SK-N-SH treated with all-trans-retinoic acid at 6 μM for 48 hours (cell line): ENCODE measurements around the gene ADARB2.

Source experiments
- ARNTL ChIP-seq: fragments of 450-650 bp; formaldehyde crosslinking; IDR thresholded peaks from 2 replicates; pipeline ENCODE4 v1.5.0; 2020; ENCODE audit warnings: low read depth, mild to moderate bottlenecking, moderate library complexity, borderline replicate concordance
- CSDC2 ChIP-seq: fragments of 250-450 bp; sonication (Bioruptor Pico); IDR thresholded peaks from 2 replicates; pipeline ENCODE4 v1.5.0; 2020; ENCODE audit warnings: mild to moderate bottlenecking, moderate library complexity
- CSRNP3 ChIP-seq: fragments of 250-450 bp; sonication (Bioruptor Pico); IDR thresholded peaks from 2 replicates; pipeline ENCODE4 v1.5.1; 2021; ENCODE audit warnings: mild to moderate bottlenecking, moderate library complexity
- POU6F1 ChIP-seq: fragments of 250-450 bp; sonication (Bioruptor Pico); IDR thresholded peaks from 2 replicates; pipeline ENCODE4 v1.8.0; 2021; ENCODE audit warnings: low read depth, mild to moderate bottlenecking, moderate library complexity, borderline replicate concordance
- PPARA ChIP-seq: fragments of 250-450 bp; sonication (Bioruptor Pico); IDR thresholded peaks from 2 replicates; pipeline ENCODE4 v1.5.0; 2020; ENCODE audit warnings: mild to moderate bottlenecking, borderline replicate concordance
- RARB ChIP-seq: fragments of 250-450 bp; sonication (Bioruptor Pico); IDR thresholded peaks from 2 replicates; pipeline ENCODE4 v1.8.0; 2021; ENCODE audit warnings: mild to moderate bottlenecking, moderate library complexity
- TOX ChIP-seq: fragments of 250-450 bp; sonication (Bioruptor Pico); IDR thresholded peaks from 2 replicates; pipeline ENCODE4 v1.8.0; 2021; ENCODE audit warnings: mild to moderate bottlenecking, moderate library complexity, borderline replicate concordance
- ZFP3 ChIP-seq: fragments of 250-450 bp; sonication (Bioruptor Pico); IDR thresholded peaks from 2 replicates; pipeline ENCODE4 v1.5.0; 2020; ENCODE audit warnings: mild to moderate bottlenecking, moderate library complexity
- ZFP30 ChIP-seq: fragments of 450-650 bp; formaldehyde crosslinking; IDR thresholded peaks from 2 replicates; pipeline ENCODE4 v1.5.0; 2022; ENCODE audit warnings: mild to moderate bottlenecking, moderate library complexity
- ZNF8 ChIP-seq: fragments of 450-650 bp; formaldehyde crosslinking; IDR thresholded peaks from 2 replicates; pipeline ENCODE4 v1.5.0; 2020; ENCODE audit warnings: mild to moderate bottlenecking, moderate library complexity
- TF ChIP-seq, protein P1 (sequence below): fragments of 250-450 bp; sonication (Bioruptor Pico); IDR thresholded peaks from 2 replicates; pipeline ENCODE4 v1.5.0; 2020; ENCODE audit warnings: mild to moderate bottlenecking, moderate library complexity
- TF ChIP-seq, protein P2 (sequence below): fragments of 250-450 bp; sonication (Bioruptor Pico); IDR thresholded peaks from 2 replicates; pipeline ENCODE4 v1.8.0; 2020; ENCODE audit warnings: mild to moderate bottlenecking, moderate library complexity, borderline replicate concordance

GRCh38 chr10:1712944-1713671 lies 24.2 kb downstream of the ADARB2 start:
- TF ChIP-seq ZFP3 (no peak), ZFP30 (CRISPR knock-in tag) (no peak), POU6F1 (no peak), CSDC2 (CRISPR knock-in tag) (no peak), TOX (CRISPR knock-in tag) (no peak), RARB (CRISPR knock-in tag) (no peak), ARNTL (no peak), PPARA (CRISPR knock-in tag) (no peak), ZNF8 (no peak), CSRNP3 (no peak)
- TF ChIP-seq, protein P1, sequence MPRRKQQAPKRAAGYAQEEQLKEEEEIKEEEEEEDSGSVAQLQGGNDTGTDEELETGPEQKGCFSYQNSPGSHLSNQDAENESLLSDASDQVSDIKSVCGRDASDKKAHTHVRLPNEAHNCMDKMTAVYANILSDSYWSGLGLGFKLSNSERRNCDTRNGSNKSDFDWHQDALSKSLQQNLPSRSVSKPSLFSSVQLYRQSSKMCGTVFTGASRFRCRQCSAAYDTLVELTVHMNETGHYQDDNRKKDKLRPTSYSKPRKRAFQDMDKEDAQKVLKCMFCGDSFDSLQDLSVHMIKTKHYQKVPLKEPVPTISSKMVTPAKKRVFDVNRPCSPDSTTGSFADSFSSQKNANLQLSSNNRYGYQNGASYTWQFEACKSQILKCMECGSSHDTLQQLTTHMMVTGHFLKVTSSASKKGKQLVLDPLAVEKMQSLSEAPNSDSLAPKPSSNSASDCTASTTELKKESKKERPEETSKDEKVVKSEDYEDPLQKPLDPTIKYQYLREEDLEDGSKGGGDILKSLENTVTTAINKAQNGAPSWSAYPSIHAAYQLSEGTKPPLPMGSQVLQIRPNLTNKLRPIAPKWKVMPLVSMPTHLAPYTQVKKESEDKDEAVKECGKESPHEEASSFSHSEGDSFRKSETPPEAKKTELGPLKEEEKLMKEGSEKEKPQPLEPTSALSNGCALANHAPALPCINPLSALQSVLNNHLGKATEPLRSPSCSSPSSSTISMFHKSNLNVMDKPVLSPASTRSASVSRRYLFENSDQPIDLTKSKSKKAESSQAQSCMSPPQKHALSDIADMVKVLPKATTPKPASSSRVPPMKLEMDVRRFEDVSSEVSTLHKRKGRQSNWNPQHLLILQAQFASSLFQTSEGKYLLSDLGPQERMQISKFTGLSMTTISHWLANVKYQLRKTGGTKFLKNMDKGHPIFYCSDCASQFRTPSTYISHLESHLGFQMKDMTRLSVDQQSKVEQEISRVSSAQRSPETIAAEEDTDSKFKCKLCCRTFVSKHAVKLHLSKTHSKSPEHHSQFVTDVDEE: no peak
- TF ChIP-seq, protein P2, sequence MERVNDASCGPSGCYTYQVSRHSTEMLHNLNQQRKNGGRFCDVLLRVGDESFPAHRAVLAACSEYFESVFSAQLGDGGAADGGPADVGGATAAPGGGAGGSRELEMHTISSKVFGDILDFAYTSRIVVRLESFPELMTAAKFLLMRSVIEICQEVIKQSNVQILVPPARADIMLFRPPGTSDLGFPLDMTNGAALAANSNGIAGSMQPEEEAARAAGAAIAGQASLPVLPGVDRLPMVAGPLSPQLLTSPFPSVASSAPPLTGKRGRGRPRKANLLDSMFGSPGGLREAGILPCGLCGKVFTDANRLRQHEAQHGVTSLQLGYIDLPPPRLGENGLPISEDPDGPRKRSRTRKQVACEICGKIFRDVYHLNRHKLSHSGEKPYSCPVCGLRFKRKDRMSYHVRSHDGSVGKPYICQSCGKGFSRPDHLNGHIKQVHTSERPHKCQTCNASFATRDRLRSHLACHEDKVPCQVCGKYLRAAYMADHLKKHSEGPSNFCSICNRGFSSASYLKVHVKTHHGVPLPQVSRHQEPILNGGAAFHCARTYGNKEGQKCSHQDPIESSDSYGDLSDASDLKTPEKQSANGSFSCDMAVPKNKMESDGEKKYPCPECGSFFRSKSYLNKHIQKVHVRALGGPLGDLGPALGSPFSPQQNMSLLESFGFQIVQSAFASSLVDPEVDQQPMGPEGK (CRISPR knock-in tag): no peak
